HepG2 (cell line): ENCODE measurements around the gene SIRT7. TPM values are rescaled to one million over a fixed set of nuclear protein-coding genes. Genes with fewer than 3 reads are reported as not detected.
A peak's percentile ranks its signal among the peaks of the same experiment; 100 is the strongest.

ENCODE experiments used
- AKAP8 ChIP-seq: sonication (generic); formaldehyde crosslinking; IDR thresholded peaks from 2 replicates; pipeline ENCODE4 v1.5.1; 2020; ENCODE audit warnings: mild to moderate bottlenecking, missing genetic modification reagents
- ATRX ChIP-seq: sonication (generic); formaldehyde crosslinking; IDR thresholded peaks from 2 replicates; pipeline ENCODE4 v1.4.0; 2020; ENCODE audit warnings: missing genetic modification reagents, borderline replicate concordance
- BORCS8-MEF2B ChIP-seq: sonication (generic); formaldehyde crosslinking; IDR thresholded peaks from 2 replicates; pipeline ENCODE4 v1.8.0; 2022; ENCODE audit warnings: mild to moderate bottlenecking, missing genetic modification reagents
- CCAR2 ChIP-seq: fragments of 200-400 bp; formaldehyde crosslinking; optimal IDR thresholded peaks from 2 replicates; pipeline ENCODE3; 2018; ENCODE audit warnings: low read depth, mild to moderate bottlenecking, low read length, moderate library complexity
- CENPT ChIP-seq: sonication (generic); formaldehyde crosslinking; IDR thresholded peaks from 2 replicates; pipeline ENCODE4 v1.8.0; 2022; ENCODE audit warnings: low read depth, mild to moderate bottlenecking, moderate library complexity, missing genetic modification reagents
- IKZF5 ChIP-seq: IDR thresholded peaks from 2 replicates; pipeline ENCODE4 v1.6.1; 2018; ENCODE audit warnings: missing genetic modification reagents, mild to moderate bottlenecking, missing compliant biosample characterization
- IRF2 ChIP-seq: IDR thresholded peaks from 2 replicates; pipeline ENCODE4 v1.6.1; 2018; ENCODE audit warnings: missing genetic modification reagents, missing compliant biosample characterization
- KLF6 ChIP-seq: IDR thresholded peaks from 2 replicates; pipeline ENCODE4 v1.8.0; 2016; ENCODE audit warnings: missing biosample characterization, missing genetic modification reagents
- MYC ChIP-seq: sonication (generic); formaldehyde crosslinking; IDR thresholded peaks from 2 replicates; pipeline ENCODE4 v1.9.0; 2021; ENCODE audit warnings: missing genetic modification reagents, borderline replicate concordance
- POLR2AphosphoS5 ChIP-seq: IDR thresholded peaks from 2 replicates; pipeline ENCODE4 v1.6.1; 2012; ENCODE audit warnings: low read depth, low read length
- POLR2G ChIP-seq: fragments of 200-400 bp; formaldehyde crosslinking; IDR thresholded peaks from 2 replicates; pipeline ENCODE4 v1.6.1; 2018; ENCODE audit warnings: mild to moderate bottlenecking, low read depth, low read length, moderate library complexity
- SIN3A ChIP-seq: IDR thresholded peaks from 2 replicates; pipeline ENCODE4 v1.6.1; 2011; ENCODE audit warnings: low read depth, mild to moderate bottlenecking, control low read depth, low read length, borderline replicate concordance
- SP5 ChIP-seq: IDR thresholded peaks from 2 replicates; pipeline ENCODE4 v1.6.1; 2016; ENCODE audit warnings: low read depth, borderline replicate concordance
- SRSF1 ChIP-seq: fragments of 200-400 bp; formaldehyde crosslinking; optimal IDR thresholded peaks from 2 replicates; pipeline ENCODE3; 2017; ENCODE audit warnings: mild to moderate bottlenecking, low read depth, low read length, moderate library complexity
- TRIM24 ChIP-seq: sonication (generic); formaldehyde crosslinking; IDR thresholded peaks from 2 replicates; pipeline ENCODE4 v1.8.0; 2022; ENCODE audit warnings: mild to moderate bottlenecking, missing genetic modification reagents
- U2AF1 ChIP-seq: fragments of 200-400 bp; formaldehyde crosslinking; optimal IDR thresholded peaks from 2 replicates; pipeline ENCODE3; 2017; ENCODE audit warnings: mild to moderate bottlenecking, low read depth, low read length
- ZBTB7B ChIP-seq: sonication (generic); formaldehyde crosslinking; IDR thresholded peaks from 2 replicates; pipeline ENCODE4 v1.4.0; 2020; ENCODE audit warnings: missing genetic modification reagents
- ZFP36L2 ChIP-seq: sonication (generic); formaldehyde crosslinking; IDR thresholded peaks from 2 replicates; pipeline ENCODE4 v1.4.0; 2020; ENCODE audit warnings: missing genetic modification reagents
- ZKSCAN8 ChIP-seq: IDR thresholded peaks from 2 replicates; pipeline ENCODE4 v1.6.1; 2016; ENCODE audit warnings: borderline replicate concordance, missing genetic modification reagents, missing compliant biosample characterization
- ZNF326 ChIP-seq: sonication (generic); formaldehyde crosslinking; IDR thresholded peaks from 2 replicates; pipeline ENCODE4 v1.4.0; 2020; ENCODE audit warnings: missing genetic modification reagents, borderline replicate concordance
- ZNF350 ChIP-seq: sonication (generic); formaldehyde crosslinking; IDR thresholded peaks from 2 replicates; pipeline ENCODE4 v1.4.0; 2020; ENCODE audit warnings: mild to moderate bottlenecking, low read depth, missing genetic modification reagents, borderline replicate concordance
- ZNF44 ChIP-seq: sonication (generic); formaldehyde crosslinking; IDR thresholded peaks from 2 replicates; pipeline ENCODE4 v1.5.1; 2020; ENCODE audit warnings: mild to moderate bottlenecking, missing genetic modification reagents
- ZNF777 ChIP-seq: sonication (generic); formaldehyde crosslinking; IDR thresholded peaks from 2 replicates; pipeline ENCODE4 v1.4.0; 2020; ENCODE audit warnings: missing genetic modification reagents
- ZNF790 ChIP-seq: sonication (generic); formaldehyde crosslinking; IDR thresholded peaks from 2 replicates; pipeline ENCODE4 v1.8.0; 2022; ENCODE audit warnings: missing genetic modification reagents, mild to moderate bottlenecking, borderline replicate concordance
- polyA plus RNA-seq, 8 experiments: library from polyadenylated mRNA; depleted of rRNA in 3 of 8; stranded (reverse) in 7 of 8; unstranded in 1 of 8; fragments of >200 nt; fragmentation: Illumina TruSeq in 4 of 8; extraction: Trizol in 4 of 8; gene quantifications; 2 replicates each; pipeline versions ENCODE4 v1.2.1 to v1.2.3, GENCODE V29; 2011 to 2016; ENCODE audit warnings: low read depth in 4 of 8, missing spikeins in 1 of 8, mixed read lengths in 1 of 8; ENCODE audit not compliant: insufficient read depth in 1 of 8
- total RNA-seq, 5 experiments: library from RNA; depleted of rRNA; stranded (reverse); fragments of >200 nt; fragmentation: Illumina TruSeq; extraction: Trizol; gene quantifications; 2 replicates each; pipeline ENCODE4 v1.2.3, GENCODE V29; 2016; ENCODE audit warnings: low read depth in 1 of 5
- TF ChIP-seq, protein P1 (sequence below): sonication (generic); formaldehyde crosslinking; IDR thresholded peaks from 2 replicates; pipeline ENCODE4 v1.4.0; 2020; ENCODE audit warnings: mild to moderate bottlenecking, missing genetic modification reagents
- TF ChIP-seq, protein P2 (sequence below): sonication (generic); formaldehyde crosslinking; IDR thresholded peaks from 2 replicates; pipeline ENCODE4 v1.5.0; 2020; ENCODE audit warnings: missing genetic modification reagents

SIRT7 gene
- total and polyA plus RNA-seq, 2 of the 13 experiments (the other 11 are each of a cell fraction or from before 2014, with no cell fraction given) = 8.3 to 24.8 TPM

DNA sequence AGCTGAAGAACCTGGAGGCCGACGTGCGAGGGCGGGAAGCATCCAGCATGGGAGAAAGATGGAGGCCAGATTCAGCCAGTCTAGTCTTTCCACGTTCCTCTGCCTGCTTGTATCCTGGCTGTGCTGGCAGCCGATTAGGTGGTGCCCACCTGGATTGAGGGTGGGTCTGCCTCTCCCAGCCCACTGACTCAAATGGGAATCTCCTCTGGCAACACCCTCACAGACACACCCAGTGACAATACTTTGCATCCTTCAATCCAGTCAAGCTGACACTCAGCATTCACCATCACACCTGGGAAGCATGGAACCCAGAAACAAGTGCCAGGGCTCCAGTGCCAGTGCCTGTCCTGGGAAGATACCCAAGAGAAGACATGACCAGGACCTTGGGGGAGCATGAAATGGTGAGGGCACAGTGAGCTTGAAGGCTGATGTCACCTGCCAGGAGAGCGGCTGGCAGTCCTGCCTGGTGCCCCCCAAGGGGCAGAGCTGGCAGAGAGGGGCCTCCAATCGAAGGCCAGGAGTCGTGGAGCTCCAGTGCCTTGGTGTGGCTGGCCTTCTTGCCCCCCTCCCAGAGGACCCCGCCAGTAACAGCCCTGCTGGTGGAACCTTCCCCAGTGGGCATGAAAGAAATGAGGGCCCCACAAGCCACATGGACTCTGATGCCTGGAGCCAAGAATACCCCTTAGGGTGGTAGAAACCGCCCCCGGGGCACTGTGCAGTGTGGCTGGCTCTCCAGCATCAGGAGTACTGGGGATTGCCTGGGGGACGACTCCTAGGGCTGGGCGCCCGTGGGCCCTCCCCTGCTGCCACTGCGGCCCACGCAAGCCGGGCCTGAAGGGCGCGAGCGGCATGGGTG is 16.6 kb downstream of the SIRT7 start (continued):
- TF ChIP-seq ZBTB7B (CRISPR knock-in tag) (0 out of 2 replicates have a peak, but pooled peaks have one; percentile 25), MYC (peak; percentile 5; the same call in 1 of the 2 replicates), TRIM24 (CRISPR knock-in tag) (no peak), SRSF1 (peak; percentile 63), ZNF44 (CRISPR knock-in tag) (no peak), ZFP36L2 (CRISPR knock-in tag) (no peak), BORCS8-MEF2B (CRISPR knock-in tag) (peak; percentile 78; the same call in 1 of the 2 replicates), ZKSCAN8 (CRISPR knock-in tag) (no peak), ZNF790 (no peak), POLR2AphosphoS5 (0 out of 2 replicates have a peak, but pooled peaks have one; percentile 10), U2AF1 (no peak), AKAP8 (CRISPR knock-in tag) (peak; percentile 100), SP5 (no peak), IRF2 (no peak), KLF6 (no peak), ZNF326 (CRISPR knock-in tag) (peak; percentile 92), IKZF5 (CRISPR knock-in tag) (peak; percentile 29; the same call in 1 of the 2 replicates), ZNF350 (CRISPR knock-in tag) (peak; percentile 80), CENPT (no peak), CCAR2 (no peak), ATRX (no peak), ZNF777 (no peak), POLR2G (peak; percentile 79), SIN3A (peak; percentile 25; the same call in 1 of the 2 replicates)
- TF ChIP-seq, protein P1, sequence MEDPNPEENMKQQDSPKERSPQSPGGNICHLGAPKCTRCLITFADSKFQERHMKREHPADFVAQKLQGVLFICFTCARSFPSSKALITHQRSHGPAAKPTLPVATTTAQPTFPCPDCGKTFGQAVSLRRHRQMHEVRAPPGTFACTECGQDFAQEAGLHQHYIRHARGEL (CRISPR knock-in tag) = no peak
- TF ChIP-seq, protein P2, sequence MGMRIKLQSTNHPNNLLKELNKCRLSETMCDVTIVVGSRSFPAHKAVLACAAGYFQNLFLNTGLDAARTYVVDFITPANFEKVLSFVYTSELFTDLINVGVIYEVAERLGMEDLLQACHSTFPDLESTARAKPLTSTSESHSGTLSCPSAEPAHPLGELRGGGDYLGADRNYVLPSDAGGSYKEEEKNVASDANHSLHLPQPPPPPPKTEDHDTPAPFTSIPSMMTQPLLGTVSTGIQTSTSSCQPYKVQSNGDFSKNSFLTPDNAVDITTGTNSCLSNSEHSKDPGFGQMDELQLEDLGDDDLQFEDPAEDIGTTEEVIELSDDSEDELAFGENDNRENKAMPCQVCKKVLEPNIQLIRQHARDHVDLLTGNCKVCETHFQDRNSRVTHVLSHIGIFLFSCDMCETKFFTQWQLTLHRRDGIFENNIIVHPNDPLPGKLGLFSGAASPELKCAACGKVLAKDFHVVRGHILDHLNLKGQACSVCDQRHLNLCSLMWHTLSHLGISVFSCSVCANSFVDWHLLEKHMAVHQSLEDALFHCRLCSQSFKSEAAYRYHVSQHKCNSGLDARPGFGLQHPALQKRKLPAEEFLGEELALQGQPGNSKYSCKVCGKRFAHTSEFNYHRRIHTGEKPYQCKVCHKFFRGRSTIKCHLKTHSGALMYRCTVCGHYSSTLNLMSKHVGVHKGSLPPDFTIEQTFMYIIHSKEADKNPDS = peak; percentile 36; the same call in 1 of the 2 replicates
